Subcutaneous adipose tissue (tissue), 4 donors: ENCODE results near the gene SLC4A4. TPM values are rescaled to one million over a fixed set of nuclear protein-coding genes. Genes with fewer than 3 reads are reported as not detected.

Experiments used
- CTCF ChIP-seq: fragments of 450-650 bp; IDR thresholded peaks from one replicate; pipeline ENCODE4 v1.5.1; 2016; ENCODE audit warnings: low read depth, mild to moderate bottlenecking, control low read depth, antibody characterized with exemption, moderate library complexity
- total RNA-seq, 4 donors: library from RNA; depleted of rRNA; stranded (reverse); fragments of >200 nt; gene quantifications; one replicate each; pipeline ENCODE4 v1.1.0, GENCODE V29; 2016

SLC4A4 gene
- total RNA-seq, 4 donors from 2014 or later = 0.68 to 18.6 (median 5.0) TPM

GRCh38 chr4:71355971-71356370, 17.2 kb downstream of the SLC4A4 start:
- no peak for TF ChIP-seq CTCF

- no peak for TF ChIP-seq CTCF
Observed at GRCh38 chr4:71356924-71357663, 18.3 kb downstream of the SLC4A4 start.

GRCh38 chr4:71360844-71361243, 22.0 kb downstream of the SLC4A4 start:
- no peak for TF ChIP-seq CTCF

- TF ChIP-seq CTCF = no peak
Observed at GRCh38 chr4:71361476-71361875, 22.7 kb downstream of the SLC4A4 start.

GRCh38 chr4:71366766-71367165, 27.9 kb downstream of the SLC4A4 start:
- no peak for TF ChIP-seq CTCF

- TF ChIP-seq CTCF = no peak
Observed at GRCh38 chr4:71367546-71367945, 28.7 kb downstream of the SLC4A4 start.

GRCh38 chr4:71368906-71369305, 30.1 kb downstream of the SLC4A4 start:
- no peak for TF ChIP-seq CTCF
